BJ (cell line): ENCODE data around the gene FBXO47. TPM values are rescaled to one million over a fixed set of nuclear protein-coding genes. Genes with fewer than 3 reads are reported as not detected.
"Not testable (repeated sequence)": the region's sequence is repeated elsewhere in the genome, so short reads cannot be mapped to it uniquely, and the experiment has no call there.

ENCODE experiments used
- CTCF ChIA-PET: fragments of 350-600 bp; formaldehyde crosslinking; extraction: SDS; loops from one replicate; lab custom pipeline; 2021; ENCODE audit warnings: antibody characterized with exemption, inconsistent platforms; lab: Yijun Ruan, JAX
- POLR2A ChIA-PET: fragments of 300-600 bp; sonication (Branson Sonifier 250); formaldehyde crosslinking; extraction: SDS; loops from one replicate; lab custom pipeline; 2021; ENCODE audit warnings: antibody characterized with exemption; lab: Charles Lee
- DNase-seq: peaks from one replicate; pipeline ENCODE4 v3.0.0-alpha.2; 2011; ENCODE audit warnings: low read depth
- H3K27me3 ChIP-seq: 2 replicates; pipeline ENCODE4 v1.6.0; 2011; ENCODE audit warnings: low read length; ENCODE audit not compliant: control insufficient read depth, insufficient read depth
- H3K36me3 ChIP-seq: 2 replicates; pipeline ENCODE4 v1.5.1; 2011; ENCODE audit warnings: low read length; ENCODE audit not compliant: control insufficient read depth, insufficient read depth
- H3K4me3 ChIP-seq: 2 replicates; pipeline ENCODE4 v1.5.1; 2011; ENCODE audit warnings: low read depth, mild to moderate bottlenecking, control low read depth, low read length
- CTCF ChIP-seq: IDR thresholded peaks from 2 replicates; pipeline ENCODE4 v1.5.1; 2011; ENCODE audit warnings: low read depth, mild to moderate bottlenecking, control low read depth, inconsistent platforms, low read length, moderate library complexity; ENCODE audit not compliant: insufficient read depth
- polyA plus RNA-seq: library from polyadenylated mRNA; depleted of rRNA; stranded (reverse); fragments of >200 nt; gene quantifications from 2 replicates; pipeline ENCODE4 v1.2.3, GENCODE V29; 2011

FBXO47 gene
- polyA plus RNA-seq, 1 experiment: not detected

GRCh38 chr17:38914741-38915638 lies 52.2 kb downstream of the FBXO47 start:
- Histone ChIP-seq H3K4me3 (no peak overlapping the region), H3K27me3 (no peaks in the 10 kb centered on the region), H3K36me3 (peaks cover 64% of the 10 kb centered on the region)
- TF ChIP-seq CTCF: no peak
- DNase-seq: no peak
- ChIA-PET CTCF (interaction anchor here (1.3 to 1.4 kb wide), 3 partner anchors 8 to 14 kb away, joined by 3 to 6 read pairs (median 4); partner anchors contain the start of gene LASP1NB), POLR2A (no interaction called here)

- TF ChIP-seq CTCF: no peak
- CTCF ChIA-PET: interaction anchor here (1.1 kb wide), 1 partner anchor 37 kb away, joined by 3 read pairs; no protein-coding TSS in a partner anchor
- Histone ChIP-seq H3K4me3 (no peak overlapping the region), H3K36me3 (peaks cover 50% of the 10 kb centered on the region), H3K27me3 (no peaks in the 10 kb centered on the region)
- POLR2A ChIA-PET: no interaction called here
- no peak for DNase-seq
Measured at GRCh38 chr17:38912221-38912813, 54.9 kb downstream of the FBXO47 start.

- POLR2A ChIA-PET, H3K27me3 ChIP-seq, DNase-seq, H3K4me3 ChIP-seq: not testable (repeated sequence)
- H3K36me3 ChIP-seq: peaks cover 45% of the 10 kb centered on the region
- CTCF ChIA-PET: interaction anchor here (1.1 kb wide), 1 partner anchor 36 kb away, joined by 3 read pairs; no protein-coding TSS in a partner anchor
Measured at GRCh38 chr17:38911731-38912081, 55.5 kb downstream of the FBXO47 start.

GRCh38 chr17:38911081-38911730 lies 56.0 kb downstream of the FBXO47 start:
- no peak overlapping the region for H3K4me3 ChIP-seq
- DNase-seq: no peak
- ChIA-PET POLR2A (no interaction called here), CTCF (interaction anchor here (1.1 kb wide), 1 partner anchor 36 kb away, joined by 3 read pairs; no protein-coding TSS in a partner anchor)
- peaks cover 46% of the 10 kb centered on the region for H3K36me3 ChIP-seq
- H3K27me3 ChIP-seq: no peaks in the 10 kb centered on the region
- no peak for TF ChIP-seq CTCF

- no peak for DNase-seq
- no peak for TF ChIP-seq CTCF
- CTCF ChIA-PET: no interaction called here
- peaks cover 43% of the 10 kb centered on the region for H3K36me3 ChIP-seq
- no peak overlapping the region for H3K4me3 ChIP-seq
- POLR2A ChIA-PET: no interaction called here
- no peaks in the 10 kb centered on the region for H3K27me3 ChIP-seq
Measured at GRCh38 chr17:38910325-38910724, 56.9 kb downstream of the FBXO47 start.
